HL-60/S4 treated with retinoic acid at 250 ng/mL for 4 days and 3 days (cell line): Measurements from ENCODE around the gene AP1M2.

Experiments
- in situ Hi-C: fragments of 300-500 bp; cut with MboI; formaldehyde crosslinking; loops from 2 replicates; pipeline ENCODE4 v1.7.0; 2022; ENCODE audit warnings: low sequenced_read_pairs

Gene AP1M2

GRCh38 chr19:10587022-10587838, at the start of gene AP1M2:
TSS of gene AP1M2 (minus strand) at chr19:10587312. CDS start at chr19:10587231, 81 bp downstream.
- in situ Hi-C loops, result no loop called here

- in situ Hi-C loops, result loop anchor here (5.0 kb wide), 1 partner anchor 34 kb away; no protein-coding TSS in a partner anchor
Measured at GRCh38 chr19:10636304-10636972, 49.3 kb upstream of the AP1M2 start.

DNA sequence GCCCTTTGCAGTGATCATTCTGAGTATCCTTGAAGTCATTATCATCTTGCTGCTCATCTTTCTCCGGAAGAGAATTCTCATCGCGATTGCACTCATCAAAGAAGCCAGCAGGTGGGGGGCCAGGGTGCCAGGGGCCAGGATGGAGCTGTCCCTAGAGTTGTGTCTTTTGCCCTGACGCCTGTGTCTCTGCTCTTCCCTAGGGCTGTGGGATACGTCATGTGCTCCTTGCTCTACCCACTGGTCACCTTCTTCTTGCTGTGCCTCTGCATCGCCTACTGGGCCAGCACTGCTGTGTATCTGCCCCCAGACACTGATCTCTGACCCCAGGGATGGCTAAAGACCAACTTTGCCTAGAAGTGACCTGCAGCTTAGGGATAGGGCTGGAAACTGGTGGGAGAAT, 47.9 kb upstream of the AP1M2 start:
- in situ Hi-C loops, result loop anchor here (5.0 kb wide), 1 partner anchor 33 kb away; no protein-coding TSS in a partner anchor

GRCh38 chr19:10634430-10634829, 47.3 kb upstream of the AP1M2 start:
- in situ Hi-C loops, result no loop called here

DNA sequence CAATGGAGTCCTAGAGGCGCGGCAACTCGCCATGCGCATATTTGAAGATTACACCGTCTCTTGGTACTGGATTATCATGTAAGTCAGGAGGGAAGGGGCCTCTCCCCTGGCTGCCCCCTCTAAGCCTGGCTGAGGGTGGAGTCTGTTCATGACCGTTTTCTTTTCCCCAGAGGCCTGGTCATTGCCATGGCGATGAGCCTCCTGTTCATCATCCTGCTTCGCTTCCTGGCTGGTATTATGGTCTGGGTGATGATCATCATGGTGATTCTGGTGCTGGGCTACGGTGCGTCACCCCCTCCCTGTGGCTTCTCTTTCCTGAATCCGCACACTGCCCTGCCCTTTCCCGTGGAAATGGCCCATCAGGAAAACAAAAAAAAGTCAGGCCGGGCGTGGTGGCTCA, 44.8 kb upstream of the AP1M2 start:
- in situ Hi-C loops, result no loop called here

DNA sequence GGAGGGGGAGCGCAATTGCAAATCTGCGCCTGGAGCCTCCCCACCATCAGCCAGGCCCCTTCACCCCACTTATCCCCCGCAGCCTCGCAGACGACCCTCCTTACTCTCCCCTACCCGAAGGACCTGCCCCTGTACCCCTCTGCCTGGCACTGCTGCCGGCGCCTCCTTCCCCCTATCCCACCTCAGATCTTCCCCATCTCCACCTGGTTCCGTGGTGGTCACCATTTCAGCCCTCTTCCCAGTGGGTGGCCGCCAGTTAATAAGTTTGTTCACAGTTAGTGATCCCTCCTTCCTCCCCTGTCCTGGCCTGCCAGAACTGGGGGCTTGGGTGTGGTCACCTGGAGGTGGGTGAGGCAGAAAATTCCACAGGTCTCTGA, 38.6 kb upstream of the AP1M2 start:
- in situ Hi-C loops, result no loop called here

DNA sequence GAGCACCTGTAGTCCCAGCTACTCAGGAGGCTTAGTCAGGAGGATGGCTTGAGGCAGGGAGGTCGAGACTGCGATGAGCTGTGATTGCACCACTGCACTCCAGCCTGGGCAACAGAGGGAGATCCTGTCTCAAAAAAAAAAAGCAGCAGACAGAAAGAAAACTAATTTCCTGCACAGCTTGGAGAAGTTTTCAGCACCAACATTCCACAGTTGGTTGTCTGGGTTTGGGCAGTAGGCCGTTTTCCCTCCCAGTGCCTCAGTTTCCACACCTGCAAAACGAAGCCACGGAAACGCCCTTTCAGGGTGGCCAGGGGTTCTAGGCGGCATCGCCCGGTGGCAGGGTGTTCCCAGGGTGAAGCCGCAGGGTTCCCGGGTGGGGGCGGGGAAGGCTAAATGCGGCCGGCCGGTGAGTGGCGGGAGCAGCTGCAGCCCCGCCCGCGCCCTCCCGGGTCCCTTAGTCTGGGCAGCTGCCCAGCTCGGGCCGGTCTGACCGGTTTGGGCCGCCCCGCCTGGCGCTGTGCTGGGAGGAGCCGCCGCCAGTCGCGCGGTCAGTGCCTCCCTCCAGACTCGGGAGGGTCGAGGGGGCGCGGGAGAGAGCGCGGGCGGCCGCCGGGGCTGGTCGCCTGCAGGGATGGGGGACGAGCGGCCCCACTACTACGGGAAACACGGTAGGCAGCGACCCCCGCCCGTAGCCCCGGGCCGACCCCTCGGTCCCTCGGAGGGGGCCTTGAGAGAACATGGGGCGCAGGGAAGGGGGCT, 38.1 kb upstream of the AP1M2 start, which contains the start of gene SLC44A2:
Gene SLC44A2 (plus strand): TSS at position 551 of the 759 bp plus-strand sequence. CDS start 81 bp downstream, at position 632.
- in situ Hi-C loops, result no loop called here

GRCh38 chr19:10624585-10624984, 37.5 kb upstream of the AP1M2 start:
- in situ Hi-C loops, result no loop called here

DNA sequence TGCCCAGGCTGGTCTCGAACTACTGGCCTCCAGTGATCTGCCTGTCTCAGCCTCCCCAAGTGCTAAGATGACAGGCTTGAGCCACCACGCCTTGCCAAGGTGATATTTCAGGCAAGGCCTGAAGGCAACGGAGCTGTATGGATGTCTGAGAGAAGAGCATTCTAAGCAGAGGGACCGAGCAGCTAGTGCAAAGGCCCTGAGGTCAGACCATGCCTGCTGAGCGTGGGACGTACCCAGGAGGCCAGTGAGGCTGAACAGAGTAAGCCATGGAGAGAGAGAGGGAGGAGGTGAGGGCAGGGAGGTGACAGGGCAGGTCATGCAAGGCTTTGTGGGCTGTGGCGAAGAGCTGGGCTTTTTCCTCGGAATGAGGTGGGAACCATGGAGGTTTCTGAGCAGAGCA, 34.9 kb upstream of the AP1M2 start:
- in situ Hi-C loops, result no loop called here

- in situ Hi-C loops, result no loop called here
Measured at GRCh38 chr19:10620786-10621185, 33.7 kb upstream of the AP1M2 start.

DNA sequence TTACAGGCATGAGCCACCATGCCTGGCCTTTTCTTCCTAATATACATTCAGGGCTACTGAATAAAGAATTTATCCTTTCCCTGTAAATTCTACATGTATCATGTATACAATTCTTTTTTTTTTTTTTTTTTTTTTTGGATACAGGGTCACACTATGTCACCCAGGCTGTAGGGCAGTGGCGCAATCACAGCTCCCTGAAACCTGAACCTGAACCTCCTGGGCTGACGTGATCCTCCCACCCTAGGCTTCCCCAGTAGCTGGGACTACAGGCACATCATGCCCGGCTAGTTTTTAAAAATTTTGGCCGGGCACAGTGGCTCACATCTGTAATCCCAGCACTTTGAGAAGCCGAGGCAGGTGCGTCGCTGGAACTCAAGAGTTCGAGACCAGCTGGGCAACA, 31.7 kb upstream of the AP1M2 start:
- in situ Hi-C loops, result no loop called here

DNA sequence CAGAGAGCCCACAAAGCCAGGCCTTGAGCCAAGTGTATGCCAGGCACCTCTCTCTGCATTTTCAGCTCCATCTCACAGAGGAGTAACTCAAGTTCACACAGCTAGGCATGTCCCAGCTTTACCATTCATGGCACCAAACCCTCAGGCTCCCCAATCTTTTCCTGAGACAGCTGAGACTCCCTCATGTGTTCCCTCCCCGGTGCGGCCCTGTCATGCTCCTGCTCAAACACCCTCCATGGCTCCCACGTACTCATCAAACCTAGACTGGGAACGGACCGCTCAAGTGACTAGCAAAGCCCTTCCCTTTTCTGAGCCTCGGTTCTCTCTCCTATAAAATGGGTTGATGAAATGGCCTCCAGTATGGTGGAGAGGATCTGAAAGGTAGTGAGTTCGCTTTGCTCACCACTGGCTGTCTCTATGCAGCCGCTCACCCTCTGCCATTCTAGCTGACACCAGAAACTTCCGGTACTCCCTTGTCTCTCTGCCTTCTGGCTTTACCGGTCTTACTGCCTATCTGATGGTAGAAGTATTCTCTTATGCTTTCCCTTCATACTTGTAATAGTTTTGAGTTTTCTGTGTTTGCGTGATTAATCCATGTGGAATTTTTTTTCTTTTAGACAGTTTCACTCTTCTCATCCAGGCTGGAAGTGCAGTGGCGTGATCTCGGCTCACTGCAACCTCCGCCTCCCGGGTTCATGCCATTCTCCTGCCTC, 30.5 kb upstream of the AP1M2 start:
- in situ Hi-C loops, result no loop called here

DNA sequence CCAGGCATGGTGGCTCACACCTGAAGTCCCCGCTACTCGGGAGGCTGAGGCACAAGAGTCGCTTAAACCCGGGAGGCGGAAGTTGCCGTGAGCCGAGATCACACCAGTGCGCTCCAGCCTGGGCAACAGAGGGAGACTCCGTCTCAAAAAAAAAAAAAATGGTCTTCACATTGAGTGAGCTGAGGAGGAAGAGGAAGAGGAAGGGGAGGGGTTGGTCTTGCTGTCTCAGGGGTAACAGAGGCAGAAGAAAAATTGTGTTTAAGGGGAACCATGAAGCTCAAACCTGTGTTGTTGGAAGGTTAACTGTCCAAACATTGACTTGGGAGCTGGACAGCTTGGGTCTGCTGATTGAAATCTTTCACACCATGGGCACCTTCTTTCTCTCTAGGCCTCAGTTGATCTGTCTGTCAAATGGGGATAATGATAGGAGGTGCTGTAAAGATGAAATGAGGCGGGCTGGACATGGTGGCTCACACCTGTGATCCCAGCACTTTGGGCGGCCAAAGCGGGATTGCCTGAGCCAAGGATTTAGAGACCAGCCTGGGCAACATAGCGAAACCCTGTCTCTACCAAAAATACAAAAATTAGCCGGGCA, 28.4 kb upstream of the AP1M2 start:
- in situ Hi-C loops, result no loop called here

DNA sequence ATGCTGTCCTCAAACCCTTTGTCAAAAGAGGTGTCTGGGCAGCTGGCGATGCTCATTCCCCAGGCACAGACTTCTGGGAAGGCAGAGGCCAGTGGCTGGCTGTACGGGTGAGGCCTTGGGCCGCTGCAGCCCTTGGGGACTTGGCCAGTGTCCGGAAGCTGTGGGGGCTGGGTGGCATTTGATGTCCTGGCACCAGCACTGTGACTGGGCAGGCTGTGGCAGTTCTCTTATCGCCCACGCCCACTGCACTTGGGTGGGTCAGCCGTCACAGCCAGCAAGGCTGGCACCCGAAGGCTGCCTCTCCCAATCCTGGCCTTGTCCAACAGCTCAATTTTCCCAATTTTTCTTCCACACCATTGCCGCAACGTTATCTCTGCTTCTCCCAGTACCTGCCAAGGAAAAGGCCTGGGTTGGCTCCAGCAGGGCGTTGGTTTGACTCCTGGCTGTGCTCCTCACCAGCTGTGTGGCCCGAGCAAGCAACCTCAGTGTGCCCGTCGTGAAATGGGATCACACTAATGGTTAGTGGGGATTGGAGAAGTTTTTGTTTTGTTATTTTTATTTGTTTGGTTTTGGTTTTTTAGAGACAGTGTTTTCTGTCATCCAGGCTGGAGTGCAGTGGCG, 25.5 kb upstream of the AP1M2 start:
- in situ Hi-C loops, result no loop called here

DNA sequence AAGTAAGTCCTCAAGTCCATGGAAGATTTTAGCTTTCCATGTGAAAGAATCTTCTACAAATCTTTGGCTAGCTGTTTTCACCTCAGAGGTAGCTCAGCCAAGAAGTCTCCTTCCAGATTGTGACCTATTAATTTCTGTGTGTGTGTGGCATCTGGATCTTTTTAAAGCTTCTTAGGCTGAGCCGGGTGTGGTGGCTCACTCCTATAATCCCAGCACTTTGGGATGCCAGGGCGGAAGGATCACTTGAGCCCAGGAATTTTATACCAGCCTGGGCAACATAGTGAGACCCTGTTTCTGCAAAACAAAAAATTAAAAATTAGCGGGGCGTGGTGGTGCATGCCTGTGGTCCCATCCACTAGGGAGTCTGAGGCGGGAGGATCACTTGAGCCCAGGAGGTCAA, 24.8 kb upstream of the AP1M2 start:
- in situ Hi-C loops, result no loop called here

- in situ Hi-C loops, result loop anchor here (5.0 kb wide), 1 partner anchor 33 kb away; no protein-coding TSS in a partner anchor
Measured at GRCh38 chr19:10604460-10604980, 17.4 kb upstream of the AP1M2 start.

DNA sequence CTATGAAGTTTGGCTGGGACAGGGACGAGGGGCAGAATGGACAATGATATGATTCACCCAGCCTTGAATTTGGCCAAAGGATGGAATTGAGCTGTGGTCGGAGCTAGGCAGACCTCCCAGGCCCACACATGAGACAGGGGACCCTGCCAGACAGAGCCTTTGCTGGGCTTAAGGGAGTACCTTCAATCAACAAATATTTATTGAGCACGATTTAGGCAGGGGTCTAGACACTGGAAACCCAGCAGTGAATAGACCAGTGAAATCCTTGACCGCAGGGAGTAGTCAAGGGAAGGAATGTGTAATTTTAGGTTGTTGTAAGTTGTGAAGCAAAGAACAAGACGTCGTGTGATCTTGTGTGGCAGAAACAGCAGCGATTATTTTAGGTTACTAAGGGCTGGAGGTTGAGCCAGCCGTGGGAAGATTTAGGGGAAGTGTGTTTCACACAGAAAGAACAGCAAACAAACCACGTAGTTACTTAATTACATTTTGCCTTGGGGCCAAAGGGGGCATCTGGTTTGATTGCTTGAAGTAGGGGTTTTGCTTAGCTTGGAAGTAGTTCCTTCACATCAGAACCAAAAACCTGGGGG, 16.9 kb upstream of the AP1M2 start:
- in situ Hi-C loops, result loop anchor here (5.0 kb wide), 1 partner anchor 33 kb away; no protein-coding TSS in a partner anchor

DNA sequence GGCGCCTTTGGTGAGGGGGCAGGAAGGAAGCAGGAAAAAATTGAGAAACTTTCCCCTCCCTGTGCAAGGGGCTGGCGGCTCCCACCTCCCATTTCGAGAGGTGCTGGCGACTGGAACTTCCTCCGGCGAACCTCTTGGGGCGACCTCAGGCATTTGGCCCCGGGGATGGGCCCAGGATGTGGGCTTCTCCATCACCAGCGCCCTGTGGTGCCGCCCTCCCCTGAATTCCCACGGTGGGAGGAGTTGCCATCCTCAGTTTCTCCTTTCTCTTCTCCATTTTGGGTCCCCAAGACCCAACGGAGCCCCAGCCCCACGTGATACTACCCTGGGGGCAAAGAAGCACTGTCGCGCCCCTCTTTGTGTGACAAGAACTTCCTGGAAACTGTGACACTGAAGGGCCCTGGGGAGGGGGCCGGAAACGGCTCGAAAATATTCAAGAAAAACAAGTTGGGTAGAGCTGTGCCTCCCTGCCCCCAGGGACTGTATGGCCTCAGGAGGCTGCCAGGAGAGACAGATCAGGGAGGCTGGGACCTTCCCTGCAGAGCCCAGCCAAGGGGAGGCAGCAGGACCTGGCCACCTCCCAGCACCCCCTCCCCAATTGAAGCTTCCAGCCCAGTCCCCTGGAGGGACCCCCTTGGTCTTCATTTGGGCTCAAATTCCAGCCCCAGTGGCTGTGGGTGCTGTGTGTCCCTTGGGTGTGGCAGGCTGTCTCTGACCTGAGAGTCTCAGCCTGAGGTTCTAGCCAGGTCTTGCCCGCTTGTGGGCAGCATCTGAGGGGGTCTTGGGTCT, 16.2 kb upstream of the AP1M2 start:
- in situ Hi-C loops, result loop anchor here (5.0 kb wide), 1 partner anchor 34 kb away; no protein-coding TSS in a partner anchor
